Measurements from ENCODE around the gene SMIM21. TPM values are rescaled to one million over a fixed set of nuclear protein-coding genes. Genes with fewer than 3 reads are reported as not detected.

The SMIM21 gene
- total and polyA plus RNA-seq, 2 of the 8 experiments (the other 6 are each of a cell fraction or from before 2014, with no cell fraction given), result not detected

GRCh38 chr18:75378376-75379315 lies 48.9 kb downstream of the SMIM21 start:
- H2BK5ac ChIP-seq (ENCODE audit: low read depth, low read length), result no peak overlapping the region
- WGBS, 2 experiments (ENCODE audit: extremely low coverage in 1 of 2, insufficient coverage in 1 of 2, insufficient read length in 1 of 2, insufficient replicate concordance in 2 of 2, low coverage in 1 of 2, low lambda C conversion rate in 2 of 2, missing lambda C conversion rate in 1 of 2), result 82% methylated on average over 22 of the region's 22 CpGs; no CpG with 5 or more reads in 1 of the 2 experiments
- H4K5ac ChIP-seq (ENCODE audit: insufficient read length, low read depth, low read length), result no peak overlapping the region
- H3K56ac ChIP-seq (replicated peaks; ENCODE audit: insufficient read length, low read depth, low read length), result no peak overlapping the region
- no peak overlapping the region for H2BK20ac ChIP-seq (ENCODE audit: low read length)
- H3K4me2 ChIP-seq (ENCODE audit: insufficient read depth in 1 of 2, low read depth in 2 of 2, low read length in 2 of 2), result no peak overlapping the region
- no peaks in the 10 kb centered on the region for H4K20me1 ChIP-seq (replicated peaks in 1 of 2; ENCODE audit: control insufficient read depth in 1 of 2, insufficient read depth in 2 of 2, low read length in 2 of 2)
- H2AFZ ChIP-seq (ENCODE audit: low read length), result no peak overlapping the region
- H3K36me3 ChIP-seq (ENCODE audit: control insufficient read depth in 2 of 4, insufficient read depth in 4 of 4, low read length in 3 of 4), result no peaks in the 10 kb centered on the region
- H3K18ac ChIP-seq (ENCODE audit: extremely low read depth, low read length), result no peak overlapping the region
- ChIA-PET POLR2A (ENCODE audit: partially characterized antibody) (no interaction called here), CTCF (ENCODE audit: partially characterized antibody) (interaction anchor here (0.8 to 1.5 kb wide), 4 partner anchors 13 to 629 kb away, joined by 3 to 6 read pairs (median 4); no protein-coding TSS in a partner anchor)
- H3K79me2 ChIP-seq (ENCODE audit: control insufficient read depth in 1 of 2, insufficient read depth in 2 of 2, low read length in 2 of 2), result no peaks in the 10 kb centered on the region
- DNase-seq (ENCODE audit: low read depth in 1 of 2, low spot score in 2 of 2), result no peak
- H2BK15ac ChIP-seq (ENCODE audit: low read length), result no peak overlapping the region
- H3K14ac ChIP-seq (ENCODE audit: insufficient read length), result no peak overlapping the region
- no peak for FAIRE-seq
- H4K8ac ChIP-seq (ENCODE audit: extremely low read depth, insufficient read depth, low read length), result no peak overlapping the region
- no peaks in the 10 kb centered on the region for H3K9me3 ChIP-seq (ENCODE audit: insufficient read depth in 2 of 2, low read depth in 1 of 2, low read length in 1 of 2)
- H2AK5ac ChIP-seq (ENCODE audit: low read depth, low read length), result no peak overlapping the region
- no peaks in the 10 kb centered on the region for H3K23me2 ChIP-seq (ENCODE audit: low read depth, low read length)
- H4K91ac ChIP-seq (replicated peaks; ENCODE audit: insufficient read length, low read length), result no peak overlapping the region
- H3K4me3 ChIP-seq (ENCODE audit: extremely low read depth in 1 of 4, insufficient read depth in 2 of 4, low read depth in 3 of 4, low read length in 4 of 4), result no peak overlapping the region
- H3K9ac ChIP-seq (replicated peaks in 1 of 4; ENCODE audit: extremely low read depth in 1 of 4, low read depth in 3 of 4, low read length in 3 of 4), result no peak overlapping the region
- H2BK12ac ChIP-seq (ENCODE audit: low read depth, low read length), result no peak overlapping the region
- no peak overlapping the region for H3K23ac ChIP-seq (ENCODE audit: insufficient read length)
- no peak overlapping the region for H3K27ac ChIP-seq (ENCODE audit: low read depth, low read length)
- H3K4me1 ChIP-seq (replicated peaks in 1 of 4; ENCODE audit: control insufficient read depth in 3 of 4, insufficient read depth in 4 of 4, low read length in 3 of 4), result peaks cover 0 to 2% (median 0%) of the 10 kb centered on the region in 4 experiments; a peak in 1 of 7 replicates
- no peaks in the 10 kb centered on the region for H3K79me1 ChIP-seq (ENCODE audit: low read depth, low read length)
- no peak overlapping the region for H2BK120ac ChIP-seq (replicated peaks; ENCODE audit: low read depth, low read length)
- no peaks in the 10 kb centered on the region for H3K27me3 ChIP-seq (replicated peaks in 1 of 4; ENCODE audit: control insufficient read depth in 3 of 4, extremely low read depth in 1 of 4, insufficient read depth in 3 of 4, low read length in 3 of 4)
- no peak overlapping the region for H3K4ac ChIP-seq (replicated peaks; ENCODE audit: insufficient read length, low read depth, low read length)
- no peak for TF ChIP-seq TCF12 (IDR thresholded peaks at IDR 0.05; ENCODE audit: low read depth, low read length)
- no peak for TF ChIP-seq CTBP2 (IDR thresholded peaks at IDR 0.05; ENCODE audit: borderline replicate concordance, insufficient read depth, insufficient read length, low read length)
- no peak for TF ChIP-seq SP4 (IDR thresholded peaks at IDR 0.05; ENCODE audit: low read length)
- TF ChIP-seq EZH2 (IDR thresholded peaks at IDR 0.05; ENCODE audit: low read depth, low read length, severe bottlenecking), result no peak
- TF ChIP-seq SAP30 (IDR thresholded peaks at IDR 0.05; ENCODE audit: insufficient read depth, insufficient replicate concordance, low read length), result no peak
- TF ChIP-seq SIRT6 (IDR thresholded peaks at IDR 0.05; ENCODE audit: low read length), result no peak
